Activated T-cell treated with anti-CD3 and anti-CD28 coated beads for 4 hours (primary cell): ENCODE results near the gene CATSPER4.
"Not testable (repeated sequence)": the region's sequence is repeated elsewhere in the genome, so short reads cannot be mapped to it uniquely, and the experiment has no call there.

Source experiments
- DNase-seq: peaks from one replicate; pipeline ENCODE4 v3.0.0-alpha.2; 2020

The CATSPER4 gene

GRCh38 chr1:26197301-26197700 is 6.9 kb downstream of the CATSPER4 start:
- no peak for DNase-seq

GRCh38 chr1:26197813-26198212 is 7.4 kb downstream of the CATSPER4 start:
- DNase-seq: no peak

DNA sequence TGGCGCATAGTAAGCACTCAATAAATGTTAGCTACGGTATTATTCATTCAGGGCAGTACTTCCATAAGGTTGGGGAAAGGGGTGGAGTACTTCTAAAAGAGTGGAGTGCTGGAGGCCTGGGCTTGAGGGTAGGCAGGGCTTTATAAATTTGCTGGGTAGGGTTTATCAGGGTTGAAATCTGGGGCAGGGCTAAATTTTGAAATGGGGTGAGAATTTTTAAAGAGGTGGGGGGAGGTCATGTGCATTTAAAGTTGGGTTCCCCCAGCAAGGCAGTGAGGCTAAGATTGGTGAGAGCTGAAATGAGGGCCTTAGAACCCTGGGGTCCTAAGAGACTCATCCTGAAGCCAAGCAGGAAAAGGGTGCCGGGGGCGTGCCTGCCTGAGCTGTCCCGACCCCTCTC is 10.0 kb downstream of the CATSPER4 start:
- no peak for DNase-seq

- no peak for DNase-seq
These were observed 13.4 kb downstream of the CATSPER4 start for GRCh38 chr1:26203642-26204318.

- no peak for DNase-seq
These were observed 19.9 kb downstream of the CATSPER4 start for GRCh38 chr1:26210147-26210870.

DNA sequence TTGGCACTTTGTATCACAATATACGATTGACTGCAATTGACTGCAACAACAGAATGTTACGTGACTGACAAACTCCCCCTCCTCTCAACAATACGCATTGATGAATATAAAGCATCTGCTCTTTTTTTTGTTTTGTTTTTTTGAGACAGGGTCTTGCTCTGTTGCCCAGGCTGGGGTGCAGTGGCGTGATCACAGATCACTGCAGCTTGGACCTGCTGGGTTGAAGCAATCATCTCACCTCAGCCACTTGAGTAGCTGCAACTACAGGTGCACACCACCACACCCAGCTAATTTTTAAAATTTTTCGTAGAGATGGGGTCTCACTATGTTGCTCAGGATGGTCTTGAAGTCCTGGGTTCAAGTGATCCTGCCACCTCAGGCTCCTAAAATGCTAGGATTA is 22.3 kb downstream of the CATSPER4 start:
- no peak for DNase-seq

DNA sequence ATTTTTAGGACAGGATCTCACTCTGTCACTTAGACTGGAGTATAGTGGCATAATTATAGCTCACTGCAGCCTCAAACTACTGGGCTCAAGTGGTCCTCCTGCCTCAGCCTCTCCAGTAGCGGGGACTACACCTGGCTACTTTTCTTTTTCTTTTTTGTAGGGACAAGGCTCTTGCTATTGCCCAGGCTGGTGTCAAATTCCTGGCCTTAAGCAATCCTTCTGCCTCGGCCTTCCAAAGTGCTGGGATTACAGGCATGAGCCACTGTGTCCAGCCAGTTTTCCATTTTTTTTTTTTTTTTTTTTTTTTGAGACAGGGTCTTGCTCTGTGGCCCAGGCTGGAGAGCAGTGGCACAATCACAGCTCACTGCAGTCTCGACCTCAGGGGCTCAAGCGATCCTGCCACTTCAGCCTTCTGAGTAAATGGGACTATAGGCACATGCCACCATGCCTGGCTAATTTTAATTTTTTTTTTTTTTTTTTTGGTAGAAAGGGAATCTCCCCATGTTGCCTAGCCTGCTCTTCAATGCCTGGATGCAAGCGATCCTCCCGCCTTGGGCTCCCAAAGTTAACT is 23.0 kb downstream of the CATSPER4 start:
- no peak for DNase-seq

- DNase-seq: no peak
These were observed 24.8 kb downstream of the CATSPER4 start for GRCh38 chr1:26215246-26215645.

DNA sequence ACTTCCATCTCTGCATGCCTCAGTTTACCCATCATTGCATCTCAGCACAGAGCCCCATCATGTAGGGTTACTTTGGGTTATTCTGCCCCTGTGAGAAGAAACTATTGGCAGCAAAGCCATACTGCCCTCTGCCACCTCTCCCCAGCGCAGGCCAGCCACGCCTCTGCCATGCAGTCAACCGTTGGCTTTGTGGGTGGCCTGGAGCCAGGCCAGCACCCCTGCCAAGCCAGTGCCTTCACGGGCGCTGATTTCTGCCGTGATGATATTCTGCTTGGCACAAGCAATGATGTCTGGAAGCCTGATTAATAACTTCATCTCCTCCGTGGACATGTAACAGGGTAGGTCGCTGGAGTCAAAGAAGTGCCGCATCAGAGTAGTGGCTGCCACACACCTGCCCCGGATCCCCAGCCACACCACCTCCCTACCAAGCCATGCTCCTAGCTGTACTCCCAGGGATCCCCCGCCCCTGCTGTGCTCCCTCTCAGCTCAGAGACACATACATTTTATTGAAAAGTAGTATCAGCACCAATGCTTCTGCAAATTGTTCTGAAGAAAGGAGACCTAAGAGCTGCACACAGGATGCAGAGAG is 28.6 kb downstream of the CATSPER4 start:
- no peak for DNase-seq

DNA sequence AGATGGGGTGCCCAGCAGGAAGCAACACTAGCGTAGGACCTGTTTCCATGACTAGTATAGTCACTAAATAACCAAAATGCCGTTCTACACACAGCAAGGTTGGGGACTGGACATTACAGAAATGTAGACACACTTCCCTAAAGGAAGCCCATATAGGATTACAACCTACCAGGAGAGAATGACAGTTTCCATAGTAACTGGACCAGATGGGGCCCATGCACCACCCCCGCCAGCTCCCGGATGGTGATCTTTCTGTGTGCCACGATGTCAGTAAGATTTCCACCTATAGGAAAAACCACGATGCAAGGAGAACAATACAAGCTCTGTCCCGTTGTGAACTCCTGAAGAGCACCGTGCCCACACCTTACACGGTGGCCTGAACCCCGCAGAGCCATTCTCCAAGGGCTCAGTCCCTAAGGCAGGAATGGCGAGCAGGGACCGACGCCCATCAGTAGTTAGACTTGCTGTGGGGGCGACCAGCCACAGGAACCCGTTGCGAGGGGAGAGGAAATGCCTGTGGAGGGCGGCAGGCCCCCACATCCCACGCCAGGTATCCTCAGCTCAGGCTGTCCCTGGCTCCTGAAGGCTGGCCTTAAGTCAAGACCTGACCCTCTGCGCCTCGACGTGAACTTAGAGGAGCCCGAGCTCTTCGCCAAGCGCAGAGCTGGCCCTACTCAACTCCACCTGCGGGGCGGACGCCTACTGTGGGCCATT is 30.0 kb downstream of the CATSPER4 start:
- no peak for DNase-seq

- no peak for DNase-seq
These were observed 30.7 kb downstream of the CATSPER4 start for GRCh38 chr1:26221094-26221493.

DNA sequence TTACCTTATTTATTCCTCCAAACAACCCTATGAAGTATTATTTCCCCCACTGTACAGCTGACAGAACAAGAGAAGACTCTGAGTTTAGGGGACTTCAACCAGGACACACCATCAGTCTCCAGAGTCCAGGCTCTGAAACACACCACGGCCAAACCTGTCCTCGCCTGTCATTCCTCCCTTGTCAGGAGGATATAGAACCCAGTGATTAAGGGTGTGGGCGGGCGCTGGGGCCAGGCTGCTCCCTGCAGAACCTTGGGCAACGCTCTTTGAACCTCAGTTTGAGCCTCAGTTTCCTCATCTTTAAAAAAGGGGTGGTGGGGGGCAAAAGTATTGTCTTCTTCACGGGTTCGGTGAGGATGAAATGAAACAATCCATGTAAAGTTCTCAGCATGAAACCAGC is 34.2 kb downstream of the CATSPER4 start:
- DNase-seq: no peak

DNA sequence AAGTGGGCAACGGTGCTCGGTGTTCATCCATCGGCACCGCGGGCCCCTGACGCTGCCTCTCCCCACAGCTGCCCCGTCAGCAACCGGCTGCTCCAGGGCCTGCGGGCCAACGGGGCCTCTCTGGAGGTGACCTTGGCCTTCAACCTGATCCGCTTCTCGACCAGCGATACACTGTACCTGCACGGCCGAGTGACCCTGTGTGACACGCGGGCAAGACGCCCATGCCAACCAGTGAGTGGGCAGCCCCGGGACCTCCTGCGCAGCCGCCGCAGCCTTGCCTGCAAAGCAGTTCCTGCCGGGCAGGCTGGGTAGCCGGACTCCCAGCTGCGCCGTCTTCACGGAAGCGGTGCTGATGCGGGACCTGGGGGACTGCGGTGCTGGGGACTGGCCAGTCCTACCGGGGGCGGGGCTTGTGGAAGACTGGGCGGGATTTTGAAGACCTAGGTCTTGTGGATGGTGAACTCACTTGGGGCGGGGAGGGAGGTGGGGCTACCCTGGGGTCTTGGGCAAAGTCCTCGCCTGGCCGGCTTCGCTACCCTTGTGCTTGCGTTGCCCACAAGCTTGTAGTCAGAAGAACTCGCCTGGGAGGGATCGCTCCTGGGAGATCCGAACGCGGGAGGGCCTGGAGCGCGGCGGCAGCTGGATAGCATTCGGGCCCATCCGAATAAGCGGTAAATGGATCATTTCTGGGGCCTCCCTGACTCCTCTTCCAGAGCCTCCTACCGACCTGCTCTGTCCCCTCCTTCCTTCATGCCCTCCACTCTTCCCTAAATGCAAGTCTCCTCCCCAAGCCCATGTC is 34.8 kb downstream of the CATSPER4 start:
- DNase-seq: peak; percentile 3

DNA sequence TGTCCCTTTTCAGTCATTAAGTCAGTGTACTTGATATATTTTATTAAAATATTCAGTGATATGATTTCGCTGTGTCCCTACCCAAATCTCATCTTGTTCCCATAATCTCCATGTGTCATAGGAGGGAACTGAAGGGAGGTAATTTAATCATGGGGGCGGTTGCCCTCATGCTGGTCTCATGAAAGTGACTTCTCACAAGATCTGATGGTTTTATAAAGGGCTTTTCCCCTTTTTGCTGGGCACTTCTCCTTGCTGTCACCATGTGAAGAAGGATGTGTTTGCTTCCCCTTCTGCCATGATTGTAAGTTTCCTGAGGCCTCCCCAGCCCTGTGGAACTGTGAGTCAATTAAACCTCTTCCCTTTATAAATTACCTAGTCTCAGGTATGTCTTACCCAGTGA is 40.3 kb downstream of the CATSPER4 start:
- not testable (repeated sequence) for DNase-seq

GRCh38 chr1:26233903-26234643 is 43.7 kb downstream of the CATSPER4 start, which contains the start of gene CEP85:
Gene CEP85, plus strand, starts transcription at chr1:26234200. Its CDS starts 5,584 bp downstream, at chr1:26239784.
- peak; percentile 96 for DNase-seq

- DNase-seq: peak; percentile 17
These were observed 44.4 kb downstream of the CATSPER4 start for GRCh38 chr1:26234644-26235370.

GRCh38 chr1:26237230-26237966 is 47.0 kb downstream of the CATSPER4 start:
- DNase-seq: no peak

GRCh38 chr1:26239936-26240335 is 49.5 kb downstream of the CATSPER4 start:
- DNase-seq: no peak
